Activated T-helper 1 cell treated with anti-CD3 and anti-CD28 coated beads, Interleukin-12 subunit alpha, Interleukin-12 subunit beta, Interleukin-2, Interleukin-4 antibody, amounts not matched to agents 30 ng/mL and 10 ng/mL and 1 ng/mL, durations not matched to agents 14 hours and 24 hours and 36 hours (primary cell): ENCODE results near the gene FAM186B. TPM values are rescaled to one million over a fixed set of nuclear protein-coding genes. Genes with fewer than 3 reads are reported as not detected.

ENCODE experiments used
- DNase-seq: peaks from one replicate; pipeline ENCODE4 v3.0.0; 2021; ENCODE audit warnings: low spot score
- H3K27ac Mint-ChIP-seq: one replicate; pipeline ENCODE4 v1.8.0; 2021; ENCODE audit warnings: mild to moderate bottlenecking, mixed read lengths
- H3K27me3 Mint-ChIP-seq: one replicate; pipeline ENCODE4 v1.8.0; 2022; ENCODE audit warnings: mild to moderate bottlenecking, moderate library complexity, mixed read lengths; ENCODE audit not compliant: insufficient read depth
- H3K36me3 Mint-ChIP-seq: one replicate; pipeline ENCODE4 v1.8.0; 2021; ENCODE audit warnings: low read depth, mixed read lengths
- H3K4me1 Mint-ChIP-seq: one replicate; pipeline ENCODE4 v1.8.0; 2021; ENCODE audit warnings: low read depth, mixed read lengths
- H3K4me3 Mint-ChIP-seq: one replicate; pipeline ENCODE4 v1.8.0; 2021; ENCODE audit warnings: mild to moderate bottlenecking, moderate library complexity, mixed read lengths
- H3K9me3 Mint-ChIP-seq: one replicate; pipeline ENCODE4 v1.8.0; 2021; ENCODE audit warnings: mixed read lengths
- intact Hi-C: fragments of 100-400 bp; cut with micrococcal nuclease; formaldehyde crosslinking; loops from one replicate; pipeline ENCODE4 v1.15.1; 2024
- total RNA-seq: library from RNA; stranded (reverse); gene quantifications from 2 replicates; pipeline ENCODE4 v1.2.3, GENCODE V29; 2022

Gene FAM186B
- total RNA-seq, 1 donor from 2014 or later = 0.62 TPM

- no peaks in the 10 kb centered on the region for H3K27me3 Mint-ChIP-seq
- H3K27ac Mint-ChIP-seq = no peak overlapping the region
- no peaks in the 10 kb centered on the region for H3K9me3 Mint-ChIP-seq
- peaks cover 8% of the 10 kb centered on the region for H3K4me1 Mint-ChIP-seq
- DNase-seq = no peak
- intact Hi-C loops = no loop called here
- peaks cover 29% of the 10 kb centered on the region for H3K36me3 Mint-ChIP-seq
- no peak overlapping the region for H3K4me3 Mint-ChIP-seq
These were observed 47.6 kb downstream of the FAM186B start for GRCh38 chr12:49557917-49558215.

DNA sequence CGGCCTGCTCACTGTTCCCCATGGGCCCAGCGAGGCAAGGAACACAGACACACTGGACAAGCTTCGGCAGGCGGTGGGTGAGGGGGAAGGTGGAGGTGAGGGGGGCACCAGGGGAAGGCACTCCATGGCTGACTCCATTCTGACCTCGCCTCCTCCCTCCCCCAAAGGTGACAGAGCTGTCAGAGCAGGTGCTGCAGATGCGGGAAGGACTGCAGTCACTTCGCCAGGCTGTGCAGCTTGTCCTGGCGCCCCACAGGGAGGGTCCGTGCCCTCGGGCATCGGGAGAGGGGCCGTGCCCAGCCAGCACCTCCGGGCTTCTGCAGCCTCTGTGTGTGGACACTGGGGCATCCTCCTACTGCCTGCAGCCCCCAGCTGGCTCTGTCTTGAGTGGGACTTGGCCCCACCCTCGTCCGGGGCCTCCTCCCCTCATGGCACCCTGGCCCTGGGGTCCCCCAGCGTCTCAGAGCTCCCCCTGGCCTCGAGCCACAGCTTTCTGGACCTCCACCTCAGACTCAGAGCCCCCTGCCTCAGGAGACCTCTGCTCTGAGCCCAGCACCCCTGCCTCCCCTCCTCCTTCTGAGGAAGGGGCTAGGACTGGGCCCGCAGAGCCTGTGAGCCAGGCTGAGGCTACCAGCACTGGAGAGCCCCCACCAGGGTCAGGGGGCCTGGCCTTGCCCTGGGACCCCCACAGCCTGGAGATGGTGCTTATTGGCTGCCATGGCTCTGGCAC, 48.1 kb downstream of the FAM186B start:
- intact Hi-C loops = no loop called here
- Mint-ChIP-seq H3K27me3 (peaks cover 4% of the 10 kb centered on the region), H3K4me3 (no peak overlapping the region), H3K27ac (no peak overlapping the region), H3K4me1 (peaks cover 8% of the 10 kb centered on the region), H3K36me3 (peaks cover 26% of the 10 kb centered on the region), H3K9me3 (no peaks in the 10 kb centered on the region)
- DNase-seq = no peak

GRCh38 chr12:49556391-49557186, 48.9 kb downstream of the FAM186B start:
- Mint-ChIP-seq H3K36me3 (peaks cover 22% of the 10 kb centered on the region), H3K9me3 (no peaks in the 10 kb centered on the region), H3K27me3 (peaks cover 7% of the 10 kb centered on the region), H3K4me3 (no peak overlapping the region), H3K27ac (no peak overlapping the region), H3K4me1 (peaks cover 8% of the 10 kb centered on the region)
- intact Hi-C loops = no loop called here
- no peak for DNase-seq

GRCh38 chr12:49555631-49556390, 49.6 kb downstream of the FAM186B start:
- no peak for DNase-seq
- Mint-ChIP-seq H3K27ac (no peak overlapping the region), H3K9me3 (no peaks in the 10 kb centered on the region), H3K36me3 (peaks cover 19% of the 10 kb centered on the region), H3K4me3 (no peak overlapping the region), H3K4me1 (peaks cover 6% of the 10 kb centered on the region), H3K27me3 (peaks cover 13% of the 10 kb centered on the region)
- intact Hi-C loops = no loop called here

GRCh38 chr12:49554266-49554665, 51.2 kb downstream of the FAM186B start:
- peaks cover 16% of the 10 kb centered on the region for H3K27me3 Mint-ChIP-seq
- no peak for DNase-seq

DNA sequence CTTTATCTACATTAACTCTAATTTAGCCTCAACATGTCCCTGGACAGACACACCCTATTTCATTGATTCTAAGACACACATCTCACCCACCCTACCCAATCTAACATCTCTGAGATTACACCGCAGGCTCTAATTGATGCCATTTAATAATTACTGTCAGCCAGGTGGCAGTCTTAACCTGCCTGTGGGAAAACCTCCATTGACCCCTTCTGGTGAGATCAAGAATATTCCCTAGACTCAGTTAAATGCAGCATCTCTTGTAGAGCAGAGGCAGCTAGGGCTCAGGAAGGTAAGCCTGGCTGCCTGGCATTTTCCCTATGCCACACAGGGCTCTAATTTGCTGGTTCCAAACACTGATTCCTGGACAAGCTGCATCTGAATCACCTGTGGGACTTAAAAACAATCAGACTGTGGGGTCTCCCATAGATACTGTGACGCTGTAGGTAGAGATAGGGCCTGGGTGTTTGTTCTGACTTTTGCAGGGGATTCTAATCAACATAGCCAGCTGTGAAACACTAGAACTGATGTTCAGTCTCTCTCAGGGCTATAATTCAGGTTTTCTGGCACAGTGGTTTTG, 51.8 kb downstream of the FAM186B start:
- intact Hi-C loops = loop anchor here (1.0 kb wide), 1 partner anchor 27 kb away; no protein-coding TSS in a partner anchor
- Mint-ChIP-seq H3K4me1 (no peaks in the 10 kb centered on the region), H3K9me3 (no peaks in the 10 kb centered on the region), H3K27ac (no peak overlapping the region), H3K36me3 (peaks cover 7% of the 10 kb centered on the region), H3K27me3 (peaks cover 16% of the 10 kb centered on the region), H3K4me3 (no peak overlapping the region)
- no peak for DNase-seq

More at GRCh38 chr12:49554266-49554665, 51.2 kb downstream of the FAM186B start:
- no peaks in the 10 kb centered on the region for H3K4me1 Mint-ChIP-seq
- H3K4me3 Mint-ChIP-seq = no peak overlapping the region
- H3K9me3 Mint-ChIP-seq = no peaks in the 10 kb centered on the region
- intact Hi-C loops = no loop called here
- H3K36me3 Mint-ChIP-seq = peaks cover 12% of the 10 kb centered on the region
- H3K27ac Mint-ChIP-seq = no peak overlapping the region

DNA sequence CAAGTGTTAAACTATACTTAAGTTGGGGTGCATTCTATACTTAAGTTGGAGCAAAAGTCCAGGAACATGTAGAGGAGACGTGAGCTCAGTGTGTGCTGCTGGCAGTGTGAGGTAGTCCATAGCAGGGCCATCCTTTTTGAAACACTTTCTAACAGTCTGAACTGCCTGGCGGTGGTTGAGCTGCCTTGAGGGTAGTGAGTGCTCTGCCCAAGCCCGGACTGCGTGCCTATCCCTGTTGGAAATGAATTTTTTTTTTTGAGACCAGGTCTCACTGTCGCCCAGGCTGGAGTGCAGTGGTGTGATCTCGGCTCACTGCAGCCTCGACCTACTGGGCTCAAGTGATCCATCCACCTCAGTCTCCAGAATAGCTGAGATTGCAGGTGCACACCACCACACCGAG, 52.5 kb downstream of the FAM186B start:
- no peak for DNase-seq
- Mint-ChIP-seq H3K9me3 (no peaks in the 10 kb centered on the region), H3K4me3 (no peak overlapping the region), H3K27ac (no peak overlapping the region), H3K4me1 (no peaks in the 10 kb centered on the region), H3K27me3 (peaks cover 21% of the 10 kb centered on the region), H3K36me3 (peaks cover 4% of the 10 kb centered on the region)
- intact Hi-C loops = loop anchor here (1.0 kb wide), 1 partner anchor 27 kb away; no protein-coding TSS in a partner anchor

GRCh38 chr12:49552425-49552824, 53.0 kb downstream of the FAM186B start:
- no peak for DNase-seq
- H3K27me3 Mint-ChIP-seq = peaks cover 21% of the 10 kb centered on the region
- H3K9me3 Mint-ChIP-seq = no peaks in the 10 kb centered on the region
- H3K4me3 Mint-ChIP-seq = no peak overlapping the region
- H3K27ac Mint-ChIP-seq = no peak overlapping the region
- no peaks in the 10 kb centered on the region for H3K4me1 Mint-ChIP-seq
- H3K36me3 Mint-ChIP-seq = peaks cover 4% of the 10 kb centered on the region
- intact Hi-C loops = no loop called here

- peaks cover 4% of the 10 kb centered on the region for H3K36me3 Mint-ChIP-seq
- intact Hi-C loops = no loop called here
- H3K4me1 Mint-ChIP-seq = no peaks in the 10 kb centered on the region
- H3K27me3 Mint-ChIP-seq = peaks cover 25% of the 10 kb centered on the region
- H3K4me3 Mint-ChIP-seq = no peak overlapping the region
- DNase-seq = no peak
- no peak overlapping the region for H3K27ac Mint-ChIP-seq
- H3K9me3 Mint-ChIP-seq = no peaks in the 10 kb centered on the region
These were observed 53.4 kb downstream of the FAM186B start for GRCh38 chr12:49552014-49552413.

DNA sequence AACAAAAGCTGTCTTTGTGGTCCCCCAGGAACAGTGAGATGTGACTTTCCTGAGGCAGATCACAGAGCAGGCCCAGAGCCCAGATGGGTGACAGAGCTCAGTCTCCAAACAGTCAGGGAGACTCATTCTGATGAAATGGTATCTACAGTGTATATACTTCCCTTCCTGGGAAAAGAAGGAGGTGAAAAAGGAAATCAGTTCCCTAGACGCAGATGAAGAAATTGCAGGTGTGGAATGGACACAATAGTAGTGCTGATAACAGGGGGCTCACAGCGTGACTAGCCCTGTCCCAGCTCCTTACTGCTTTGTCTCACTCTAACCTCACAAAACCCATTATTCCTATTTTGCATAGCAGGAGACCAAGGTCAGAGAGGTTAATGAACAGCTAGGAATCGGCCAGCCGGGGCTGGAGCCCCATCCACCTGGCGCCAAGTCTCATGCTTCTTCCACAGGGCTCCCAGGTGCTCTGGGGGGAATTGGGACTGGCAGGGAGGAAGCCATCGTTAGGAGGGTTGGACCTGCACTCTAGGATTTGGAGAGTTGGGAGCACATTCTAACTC, 54.7 kb downstream of the FAM186B start:
- no peak for DNase-seq
- Mint-ChIP-seq H3K9me3 (no peaks in the 10 kb centered on the region), H3K27ac (no peak overlapping the region), H3K36me3 (no peaks in the 10 kb centered on the region), H3K27me3 (peaks cover 27% of the 10 kb centered on the region), H3K4me3 (no peak overlapping the region), H3K4me1 (no peaks in the 10 kb centered on the region)
- intact Hi-C loops = no loop called here

DNA sequence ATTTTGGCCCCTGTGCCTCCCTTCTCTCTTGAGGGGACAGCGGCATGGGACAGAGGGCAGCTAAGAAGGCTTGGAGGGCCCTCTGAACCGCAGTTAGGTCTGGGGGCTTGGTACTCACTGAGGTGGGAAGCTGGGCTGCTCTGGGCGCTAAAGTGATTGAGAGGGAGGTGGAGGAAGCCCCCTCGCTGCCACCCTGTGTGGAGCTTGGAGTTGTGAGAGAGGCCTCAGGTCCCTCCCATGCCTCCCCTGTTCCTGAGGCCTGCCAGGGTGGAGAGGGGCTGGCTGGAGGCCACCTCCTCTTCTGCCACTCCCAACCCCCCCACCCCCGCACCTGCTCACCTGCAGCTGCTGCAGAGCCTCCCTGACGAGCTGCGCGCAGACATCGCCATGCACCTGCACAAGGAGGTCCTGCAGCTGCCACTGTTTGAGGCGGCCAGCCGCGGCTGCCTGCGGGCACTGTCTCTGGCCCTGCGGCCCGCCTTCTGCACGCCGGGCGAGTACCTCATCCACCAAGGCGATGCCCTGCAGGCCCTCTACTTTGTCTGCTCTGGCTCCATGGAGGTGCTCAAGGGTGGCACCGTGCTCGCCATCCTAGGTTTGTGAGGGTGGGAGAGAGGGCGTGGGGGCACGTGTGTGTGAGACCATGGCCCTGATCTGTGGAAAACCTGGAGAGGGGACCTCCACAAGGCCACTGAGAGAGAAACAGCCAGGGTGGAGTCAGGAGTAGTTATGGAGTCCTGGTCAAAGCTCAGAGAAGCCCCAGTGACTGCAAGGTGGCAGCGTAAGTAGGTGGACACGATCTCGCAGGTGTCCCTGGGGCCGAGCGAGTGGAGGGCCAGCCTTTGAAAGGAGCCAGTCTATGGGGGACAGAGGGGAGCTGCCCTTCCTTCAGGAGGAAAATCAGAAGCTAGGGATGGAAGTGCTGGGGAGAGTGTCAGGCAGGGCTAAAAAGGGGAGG, 55.4 kb downstream of the FAM186B start:
- no peak overlapping the region for H3K27ac Mint-ChIP-seq
- no peak for DNase-seq
- no peak overlapping the region for H3K4me3 Mint-ChIP-seq
- intact Hi-C loops = no loop called here
- peaks cover 29% of the 10 kb centered on the region for H3K27me3 Mint-ChIP-seq
- H3K9me3 Mint-ChIP-seq = no peaks in the 10 kb centered on the region
- no peaks in the 10 kb centered on the region for H3K4me1 Mint-ChIP-seq
- H3K36me3 Mint-ChIP-seq = no peaks in the 10 kb centered on the region
